ENCODE results near the gene SMC1A.
A peak's percentile ranks its signal among the peaks of the same experiment; 100 is the strongest.
"Not testable (repeated sequence)": the region's sequence is repeated elsewhere in the genome, so short reads cannot be mapped to it uniquely, and the experiment has no call there.

The SMC1A gene

GRCh38 chrX:53422086-53422860, at the start of gene SMC1A:
TSS of gene SMC1A (minus strand) at chrX:53422654. CDS start at chrX:53422600, 54 bp downstream.
- peak; percentile 90 for DNase-seq

- no peak for DNase-seq
Observed at GRCh38 chrX:53471346-53471745, 48.9 kb upstream of the SMC1A start.

- not testable (repeated sequence) for DNase-seq
Observed at GRCh38 chrX:53468659-53469058, 46.2 kb upstream of the SMC1A start.

GRCh38 chrX:53458082-53458481, 35.6 kb upstream of the SMC1A start:
- DNase-seq, result no peak

GRCh38 chrX:53456254-53456653, 33.8 kb upstream of the SMC1A start:
- no peak for DNase-seq

GRCh38 chrX:53452812-53453211, 30.4 kb upstream of the SMC1A start:
- DNase-seq, result no peak

GRCh38 chrX:53449632-53450031, 27.2 kb upstream of the SMC1A start:
- no peak for DNase-seq

GRCh38 chrX:53447441-53447840, 25.0 kb upstream of the SMC1A start:
- no peak for DNase-seq

GRCh38 chrX:53445977-53446376, 23.5 kb upstream of the SMC1A start:
- peak; percentile 1 for DNase-seq

GRCh38 chrX:53442322-53442631, 19.8 kb upstream of the SMC1A start:
- no peak for DNase-seq

- peak; percentile 68 for DNase-seq
Observed at GRCh38 chrX:53441531-53442321, 19.3 kb upstream of the SMC1A start.

GRCh38 chrX:53440621-53441517, 18.4 kb upstream of the SMC1A start:
- DNase-seq, result peak; percentile 46

GRCh38 chrX:53440101-53440500, 17.6 kb upstream of the SMC1A start:
- DNase-seq, result peak; percentile 80

- no peak for DNase-seq
Observed at GRCh38 chrX:53438832-53439230, 16.4 kb upstream of the SMC1A start.

GRCh38 chrX:53438174-53438831, 15.8 kb upstream of the SMC1A start:
- no peak for DNase-seq

GRCh38 chrX:53437206-53437605, 14.8 kb upstream of the SMC1A start:
- DNase-seq, result no peak

- peak; percentile 49 for DNase-seq
Observed at GRCh38 chrX:53435997-53436396, 13.5 kb upstream of the SMC1A start.

GRCh38 chrX:53433651-53434639, 11.5 kb upstream of the SMC1A start, which contains the start of gene HSD17B10:
TSS of gene HSD17B10 (minus strand) at chrX:53434370. CDS start at chrX:53434345, 25 bp downstream.
- peak; percentile 79 for DNase-seq

- DNase-seq, result no peak
Observed at GRCh38 chrX:53430231-53430630, 7.8 kb upstream of the SMC1A start.

GRCh38 chrX:53429755-53430154, 7.3 kb upstream of the SMC1A start:
- no peak for DNase-seq

GRCh38 chrX:53422861-53423306, 430 bp upstream of the SMC1A start, which contains the start of gene RIBC1:
TSS of gene RIBC1 (plus strand) at chrX:53422873. CDS start at chrX:53426277, 3,404 bp downstream.
- DNase-seq, result no peak
